Naive thymus-derived CD8-positive, alpha-beta T cell (primary cell): ENCODE results near the gene NCKAP5L. TPM values are rescaled to one million over a fixed set of nuclear protein-coding genes. Genes with fewer than 3 reads are reported as not detected.

Experiments
- ATAC-seq, 2 donors: fragments of 150-1000 bp; cut with Tn5 transposase in 1 of 2; sonication (Bioruptor Pico), chemical (Tn5 transposase) in 1 of 2; 1 replicate in 1 of 2; 2 replicates in 1 of 2; pipeline ENCODE4 v1.10.0; 2021; ENCODE audit warnings: mild to moderate bottlenecking in 2 of 2, moderate library complexity in 2 of 2
- POLR2A ChIA-PET: fragments of 350-600 bp; sonication (Branson Sonifier 250); formaldehyde crosslinking; loops from one replicate; lab custom pipeline; 2021; ENCODE audit warnings: antibody characterized with exemption; lab: Charles Lee
- DNase-seq, 10 donors: peaks; one replicate each; pipeline versions ENCODE4 v3.0.0 to v3.0.0-alpha.2; 2020 to 2022
- H3K27ac Mint-ChIP-seq, 10 donors: one replicate each; pipeline ENCODE4 v1.8.0; 2020 to 2022; ENCODE audit warnings: mild to moderate bottlenecking in 10 of 10, mixed read lengths in 10 of 10, moderate library complexity in 4 of 10, inconsistent platforms in 1 of 10
- H3K27me3 Mint-ChIP-seq, 5 donors: one replicate each; pipeline ENCODE4 v1.8.0; 2021 to 2022; ENCODE audit warnings: mixed read lengths in 5 of 5
- H3K36me3 Mint-ChIP-seq, 3 donors: one replicate each; pipeline ENCODE4 v1.8.0; 2020 to 2022; ENCODE audit warnings: mixed read lengths in 3 of 3, mild to moderate bottlenecking in 2 of 3, inconsistent platforms in 1 of 3
- H3K4me1 Mint-ChIP-seq, 4 donors: one replicate each; pipeline ENCODE4 v1.8.0; 2021 to 2022; ENCODE audit warnings: mixed read lengths in 4 of 4
- H3K4me3 Mint-ChIP-seq, 10 donors: one replicate each; pipeline ENCODE4 v1.8.0; 2020 to 2022; ENCODE audit warnings: mild to moderate bottlenecking in 10 of 10, mixed read lengths in 10 of 10, moderate library complexity in 6 of 10, inconsistent platforms in 1 of 10
- H3K9me3 Mint-ChIP-seq, 9 donors: one replicate each; pipeline ENCODE4 v1.8.0; 2020 to 2022; ENCODE audit warnings: mixed read lengths in 9 of 9, mild to moderate bottlenecking in 3 of 9, inconsistent platforms in 1 of 9, moderate library complexity in 1 of 9
- polyA plus RNA-seq, 3 donors: library from polyadenylated mRNA; unstranded; fragments of 300-500 nt; fragmentation: Illumina TruSeq; gene quantifications; one replicate each; pipeline ENCODE4 v1.2.3, GENCODE V29; 2021
- total RNA-seq, 8 experiments: library from RNA in 2 of 8; stranded (reverse) in 2 of 8; gene quantifications; one replicate each; pipeline ENCODE4 v1.2.3 and lab custom pipeline; 2021 to 2026

Gene NCKAP5L
- total and polyA plus RNA-seq, 5 experiments from 2014 or later, result 1.9 to 14.2 (median 5.1) TPM

DNA sequence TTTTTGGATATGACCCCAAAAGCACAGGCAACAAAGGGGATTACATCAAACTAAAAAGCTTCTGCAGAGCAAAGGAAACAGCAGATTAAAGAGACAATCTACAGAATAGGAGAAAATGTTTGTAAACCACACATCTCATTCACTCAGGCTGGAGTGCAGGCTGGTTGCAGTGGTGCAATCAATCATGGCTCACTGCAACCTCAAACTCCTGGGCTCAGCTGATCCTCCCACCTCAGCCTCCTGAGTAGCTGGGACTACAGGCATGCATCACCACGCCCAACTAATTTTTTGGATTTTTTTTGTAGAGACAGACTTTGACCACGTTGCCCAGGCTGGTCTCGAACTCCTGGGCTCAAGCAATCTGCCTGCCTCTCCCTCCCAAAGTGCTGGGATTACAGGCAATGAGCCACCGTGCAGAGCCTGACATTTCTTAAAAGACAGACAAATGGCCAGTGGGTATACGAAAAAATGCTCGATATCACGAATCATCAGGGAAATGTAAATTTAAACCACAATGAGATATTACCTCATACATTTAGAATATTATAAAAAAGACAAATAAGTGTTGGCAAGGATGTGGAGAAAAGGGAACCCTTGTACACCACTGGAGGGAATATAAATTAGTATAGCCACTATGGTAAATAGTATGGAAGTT lies 9.8 kb downstream of the NCKAP5L start:
- no peak overlapping the region for H3K4me3 Mint-ChIP-seq
- no peak overlapping the region for H3K27ac Mint-ChIP-seq
- H3K9me3 Mint-ChIP-seq, result no peaks in the 10 kb centered on the region
- ATAC-seq, result no peak
- no peaks in the 10 kb centered on the region for H3K27me3 Mint-ChIP-seq
- peaks cover 0 to 27% (median 4%) of the 10 kb centered on the region in 3 donors for H3K36me3 Mint-ChIP-seq
- POLR2A ChIA-PET, result interaction anchor here (0.6 to 1.0 kb wide), 3 partner anchors 13 to 22 kb away, joined by 3 to 4 read pairs (median 3); no protein-coding TSS in a partner anchor
- H3K4me1 Mint-ChIP-seq, result peaks cover 15 to 39% (median 35%) of the 10 kb centered on the region in 4 donors
- no peak for DNase-seq

DNA sequence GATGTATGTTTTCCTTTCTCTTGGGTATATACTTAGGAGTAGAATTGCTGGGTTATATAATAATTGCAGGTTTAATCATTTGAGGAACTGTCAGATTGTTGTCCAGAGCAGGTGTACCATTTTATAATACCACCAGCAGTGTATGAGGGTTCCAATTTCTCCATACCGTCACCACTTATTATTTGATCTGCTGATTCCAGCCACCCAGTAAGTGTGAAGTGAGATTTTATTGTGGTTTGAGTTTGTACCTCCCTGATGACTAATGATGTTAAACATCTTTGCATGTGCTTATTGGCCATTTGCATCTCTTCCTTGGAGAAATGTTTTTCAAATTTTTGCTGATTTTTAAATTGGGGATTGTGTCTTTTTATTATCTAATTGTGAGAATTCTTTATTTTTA lies 15.1 kb downstream of the NCKAP5L start:
- DNase-seq (no peak), ATAC-seq (no peak)
- Mint-ChIP-seq H3K27me3 (no peaks in the 10 kb centered on the region), H3K4me1 (peaks cover 8 to 17% (median 13%) of the 10 kb centered on the region in 4 donors), H3K27ac (no peak overlapping the region), H3K4me3 (no peak overlapping the region), H3K9me3 (no peaks in the 10 kb centered on the region), H3K36me3 (peaks cover 0 to 29% (median 4%) of the 10 kb centered on the region in 3 donors)
- POLR2A ChIA-PET, result no interaction called here

DNA sequence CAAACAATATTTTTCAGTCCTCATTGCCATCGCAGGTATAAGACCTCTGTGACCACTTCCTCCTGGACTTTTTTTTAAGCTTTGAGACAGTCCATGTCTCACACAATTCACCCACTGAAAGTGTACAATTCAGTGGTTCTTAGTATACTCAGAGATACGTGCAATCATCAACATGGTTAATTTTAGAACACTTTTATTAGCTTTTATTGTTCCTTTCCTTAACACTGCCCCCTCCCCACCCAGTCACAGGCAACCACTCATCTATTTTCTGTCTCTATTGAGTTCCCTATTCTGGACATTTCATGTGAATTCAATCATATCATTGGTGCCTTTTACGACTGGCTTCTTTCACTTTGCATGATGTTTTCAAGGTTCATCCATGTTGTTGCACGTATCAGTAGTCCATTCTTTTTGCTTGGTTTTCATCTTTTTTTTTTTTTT lies 16.2 kb downstream of the NCKAP5L start:
- POLR2A ChIA-PET, result no interaction called here
- ATAC-seq, result no peak
- peak overlapping the region in 1 of 10 donors; percentile 28 for H3K27ac Mint-ChIP-seq

DNA sequence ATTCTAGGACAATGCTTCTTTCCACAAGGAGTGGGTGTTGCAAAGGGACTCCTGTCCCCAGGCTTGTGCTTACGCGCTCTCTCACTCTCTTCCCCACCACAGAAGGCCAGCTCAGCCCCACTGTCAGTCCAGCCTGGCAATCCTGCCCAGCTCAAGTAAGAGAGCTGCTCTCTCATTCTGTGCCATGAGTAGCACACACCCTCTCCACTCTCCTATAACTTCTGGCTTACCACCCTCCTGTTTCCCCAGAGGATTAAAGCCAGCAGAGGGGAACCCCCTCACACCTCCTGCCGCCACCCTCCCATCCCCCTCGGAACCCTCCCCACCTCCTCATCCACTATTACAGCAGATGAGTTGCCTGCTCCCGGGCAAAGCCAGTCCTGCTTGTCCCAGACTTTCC lies 17.1 kb downstream of the NCKAP5L start:
- Mint-ChIP-seq H3K27me3 (no peaks in the 10 kb centered on the region), H3K9me3 (no peaks in the 10 kb centered on the region), H3K4me3 (no peak overlapping the region), H3K4me1 (peaks cover 7 to 17% (median 11%) of the 10 kb centered on the region in 4 donors), H3K36me3 (peaks cover 0 to 21% (median 4%) of the 10 kb centered on the region in 3 donors), H3K27ac (no peak overlapping the region)
- no peak for ATAC-seq
- POLR2A ChIA-PET, result interaction anchor here (0.7 kb wide), 1 partner anchor 26 kb away, joined by 3 read pairs; no protein-coding TSS in a partner anchor
- DNase-seq, result no peak

More for the DNA sequence above, 16.2 kb downstream of the NCKAP5L start:
- Mint-ChIP-seq H3K4me3 (no peak overlapping the region), H3K27me3 (no peaks in the 10 kb centered on the region), H3K9me3 (no peaks in the 10 kb centered on the region), H3K4me1 (peaks cover 7 to 17% (median 11%) of the 10 kb centered on the region in 4 donors), H3K36me3 (peaks cover 0 to 26% (median 4%) of the 10 kb centered on the region in 3 donors)
- no peak for DNase-seq

DNA sequence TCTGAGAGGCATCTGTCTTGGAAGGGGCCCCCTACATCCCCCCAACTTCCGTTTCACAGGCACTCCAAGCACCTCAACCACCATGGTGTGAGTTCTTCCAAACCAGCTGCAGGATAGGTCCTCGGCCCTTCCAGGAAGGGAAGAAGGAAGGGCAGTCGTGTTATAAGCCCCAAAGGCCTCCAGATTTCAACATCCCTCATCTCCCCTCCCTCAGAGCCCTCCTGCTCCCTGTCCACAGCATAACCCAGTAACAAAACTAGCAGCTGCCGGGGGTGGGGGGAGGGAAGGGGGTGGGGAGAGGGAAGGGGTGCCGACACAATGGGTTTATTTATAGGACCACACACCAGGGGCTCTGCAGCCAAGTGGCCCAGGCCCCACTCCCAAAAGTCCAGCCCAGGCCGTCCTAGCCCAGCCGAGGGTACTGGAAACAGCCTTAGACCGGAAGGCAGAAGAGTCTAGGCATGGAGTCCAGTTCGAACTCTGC lies 18.3 kb downstream of the NCKAP5L start:
- ATAC-seq, result no peak
- no peaks in the 10 kb centered on the region for H3K27me3 Mint-ChIP-seq
- H3K4me3 Mint-ChIP-seq, result peak overlapping the region in 1 of 10 donors; percentile 48
- no peak overlapping the region for H3K27ac Mint-ChIP-seq
- peaks cover 0 to 24% (median 2%) of the 10 kb centered on the region in 3 donors for H3K36me3 Mint-ChIP-seq
- peaks cover 7 to 14% (median 11%) of the 10 kb centered on the region in 4 donors for H3K4me1 Mint-ChIP-seq
- POLR2A ChIA-PET, result no interaction called here
- no peak for DNase-seq
- H3K9me3 Mint-ChIP-seq, result no peaks in the 10 kb centered on the region

DNA sequence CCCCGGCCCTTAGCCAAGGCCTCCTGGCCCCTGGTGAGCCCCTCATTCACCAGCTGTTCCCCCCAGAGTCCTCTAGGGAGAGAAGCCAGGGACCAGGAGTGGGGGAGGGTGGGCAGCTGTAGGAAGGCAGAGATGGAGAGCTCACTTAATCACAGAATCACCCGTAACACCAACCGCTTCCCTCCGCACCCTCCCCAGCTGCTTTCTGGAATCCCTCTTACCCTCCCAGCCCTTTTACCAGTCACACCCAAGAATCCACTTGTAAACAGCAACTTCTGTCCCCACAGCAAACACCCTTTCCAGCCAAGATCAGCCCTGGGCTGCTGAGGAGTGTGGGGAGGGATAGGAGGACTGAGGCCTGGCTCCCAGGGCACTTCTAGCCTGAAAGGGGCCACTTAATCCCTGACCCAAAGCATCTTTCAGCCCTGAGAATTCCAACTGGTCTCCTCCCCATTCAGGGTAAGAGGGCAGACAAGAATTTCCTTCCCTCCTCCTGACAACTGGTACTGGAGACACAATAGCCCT lies 18.8 kb downstream of the NCKAP5L start:
- peaks cover 0 to 22% (median 4%) of the 10 kb centered on the region in 3 donors for H3K36me3 Mint-ChIP-seq
- ATAC-seq, result no peak
- no peak overlapping the region for H3K4me3 Mint-ChIP-seq
- H3K4me1 Mint-ChIP-seq, result peaks cover 7 to 14% (median 11%) of the 10 kb centered on the region in 4 donors
- no peak for DNase-seq
- H3K9me3 Mint-ChIP-seq, result no peaks in the 10 kb centered on the region
- no peak overlapping the region for H3K27ac Mint-ChIP-seq
- POLR2A ChIA-PET, result interaction anchor here (1.2 kb wide), 1 partner anchor 11 kb away, joined by 4 read pairs; no protein-coding TSS in a partner anchor
- no peaks in the 10 kb centered on the region for H3K27me3 Mint-ChIP-seq

DNA sequence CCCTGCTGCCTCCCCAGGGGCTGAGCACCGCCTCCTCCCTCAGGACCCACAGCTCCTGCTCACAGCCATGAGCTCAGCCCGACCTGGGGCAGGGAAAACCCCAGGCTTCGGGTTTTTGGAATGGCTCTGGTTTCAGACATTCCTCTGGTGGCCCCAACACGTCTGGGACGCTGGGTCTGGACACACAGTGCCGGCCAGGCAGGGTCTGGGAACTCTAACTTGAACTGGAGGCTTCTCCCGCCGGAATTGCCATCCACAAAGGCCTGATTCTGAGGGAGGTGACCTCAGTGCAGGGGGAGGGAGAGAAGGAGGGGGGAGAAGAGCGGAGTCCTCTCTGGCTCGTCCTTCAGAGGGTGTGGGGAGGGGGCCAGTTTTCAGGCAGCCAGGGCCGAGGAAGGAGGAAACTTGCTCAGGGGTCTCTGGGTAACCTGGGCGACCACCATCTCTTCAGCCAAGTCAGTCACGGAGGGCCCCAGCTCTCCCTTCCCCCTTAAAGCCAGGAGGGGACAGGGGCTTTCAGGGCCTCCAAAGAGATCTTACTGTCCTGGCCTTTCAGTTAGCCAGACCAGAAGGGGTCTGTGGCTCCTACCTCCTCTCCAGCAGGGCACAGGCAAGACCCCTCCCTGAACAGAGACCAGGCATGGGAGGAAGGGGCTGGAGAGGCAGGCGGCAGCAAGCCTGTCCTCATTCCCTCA lies 19.4 kb downstream of the NCKAP5L start:
- Mint-ChIP-seq H3K27me3 (no peaks in the 10 kb centered on the region), H3K4me3 (no peak overlapping the region)

DNA sequence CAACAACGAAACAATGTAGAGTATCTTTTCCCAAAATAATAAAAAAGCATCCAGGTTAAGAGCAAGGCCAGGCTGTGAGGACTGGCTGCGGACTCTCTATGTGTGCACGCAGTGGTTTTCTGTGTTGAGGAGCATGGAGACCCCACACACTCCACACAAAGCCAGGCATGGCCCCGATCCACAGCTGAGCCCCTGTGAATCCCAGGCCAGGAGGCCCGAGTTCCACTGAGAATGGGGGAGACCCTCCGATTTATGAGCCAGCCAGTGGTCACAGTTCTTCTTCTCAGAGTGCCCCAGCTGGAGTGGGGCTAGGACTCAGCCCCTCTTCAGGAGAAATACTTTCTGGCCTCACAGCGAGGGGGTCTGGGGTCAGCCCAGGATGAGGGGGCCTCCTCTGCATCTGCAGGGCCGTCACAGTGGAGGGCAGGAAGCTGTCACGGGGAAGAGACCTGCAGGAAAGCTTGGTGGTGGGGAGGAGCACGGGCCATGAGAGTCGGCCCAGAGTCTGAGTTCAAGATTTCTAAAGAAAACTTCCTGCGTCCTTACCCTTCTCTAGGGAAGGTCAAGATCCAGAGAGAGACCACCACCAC lies 20.1 kb downstream of the NCKAP5L start:
- ATAC-seq (no peak), DNase-seq (no peak)
- POLR2A ChIA-PET, result no interaction called here
- peaks cover 7 to 14% (median 11%) of the 10 kb centered on the region in 4 donors for H3K4me1 Mint-ChIP-seq
- H3K27me3 Mint-ChIP-seq, result no peaks in the 10 kb centered on the region
- no peaks in the 10 kb centered on the region for H3K9me3 Mint-ChIP-seq
- peaks cover 0 to 19% (median 4%) of the 10 kb centered on the region in 3 donors for H3K36me3 Mint-ChIP-seq
- no peak overlapping the region for H3K27ac Mint-ChIP-seq
- no peak overlapping the region for H3K4me3 Mint-ChIP-seq

More for the DNA sequence above, 19.4 kb downstream of the NCKAP5L start:
- H3K4me1 Mint-ChIP-seq, result peaks cover 7 to 14% (median 11%) of the 10 kb centered on the region in 4 donors
- no peaks in the 10 kb centered on the region for H3K9me3 Mint-ChIP-seq
- H3K36me3 Mint-ChIP-seq, result peaks cover 0 to 20% (median 4%) of the 10 kb centered on the region in 3 donors
- no peak for ATAC-seq
- POLR2A ChIA-PET, result interaction anchor here (1.2 kb wide), 1 partner anchor 11 kb away, joined by 4 read pairs; no protein-coding TSS in a partner anchor
- DNase-seq, result no peak
- no peak overlapping the region for H3K27ac Mint-ChIP-seq

DNA sequence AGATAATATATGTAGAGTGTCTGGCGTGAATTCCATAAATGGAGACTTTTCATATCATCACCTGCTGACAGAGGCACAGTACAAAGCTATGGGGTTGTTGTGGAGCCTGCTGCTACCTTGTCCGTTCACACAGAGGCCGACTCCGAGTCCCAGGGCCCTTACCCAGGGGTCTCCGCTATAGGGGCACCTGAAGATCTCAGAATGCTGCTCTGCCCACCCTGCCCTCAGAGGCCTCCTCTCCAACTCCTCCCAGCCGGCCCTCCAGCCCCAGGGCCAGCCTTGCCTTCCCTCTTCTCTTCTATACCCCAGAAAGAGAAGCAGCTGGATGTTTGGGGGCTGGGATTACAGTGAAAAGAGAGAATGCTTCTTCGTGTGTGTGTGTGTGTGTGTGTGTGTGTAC lies 21.3 kb downstream of the NCKAP5L start:
- no peaks in the 10 kb centered on the region for H3K9me3 Mint-ChIP-seq
- POLR2A ChIA-PET, result no interaction called here
- ATAC-seq (no peak), DNase-seq (no peak)
- H3K4me3 Mint-ChIP-seq, result no peak overlapping the region
- H3K4me1 Mint-ChIP-seq, result peaks cover 1 to 12% (median 5%) of the 10 kb centered on the region in 4 donors
- H3K36me3 Mint-ChIP-seq, result peaks cover 0 to 24% (median 4%) of the 10 kb centered on the region in 3 donors
- no peaks in the 10 kb centered on the region for H3K27me3 Mint-ChIP-seq
- H3K27ac Mint-ChIP-seq, result no peak overlapping the region

DNA sequence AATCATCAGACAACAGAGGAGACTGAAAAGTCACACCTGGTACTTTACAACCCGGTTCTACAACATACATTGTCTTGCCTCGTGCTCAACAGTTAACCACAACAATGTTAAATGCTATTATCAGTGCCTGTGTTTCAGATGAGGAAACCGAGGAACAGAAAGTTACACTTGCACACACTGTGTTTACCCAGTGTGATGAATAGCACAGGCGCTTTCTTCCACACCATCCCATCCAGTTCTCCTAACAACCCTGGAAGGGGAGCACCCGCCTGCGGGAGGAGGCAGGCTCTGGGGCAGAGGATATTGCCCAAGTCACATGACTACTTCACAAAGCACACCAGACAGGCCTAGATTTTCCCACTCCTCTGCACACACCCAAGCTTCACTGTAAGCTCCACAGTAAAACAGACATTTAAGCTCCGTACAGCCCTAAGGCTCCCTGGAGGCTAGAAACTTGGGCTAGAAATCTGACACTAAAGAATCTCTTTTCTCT lies 21.8 kb downstream of the NCKAP5L start:
- Mint-ChIP-seq H3K4me3 (no peak overlapping the region), H3K4me1 (peaks cover 0 to 10% (median under 1%) of the 10 kb centered on the region in 4 donors), H3K9me3 (no peaks in the 10 kb centered on the region), H3K27ac (no peak overlapping the region), H3K27me3 (no peaks in the 10 kb centered on the region), H3K36me3 (peaks cover 0 to 29% (median 4%) of the 10 kb centered on the region in 3 donors)
- POLR2A ChIA-PET, result interaction anchor here (0.6 kb wide), 1 partner anchor 12 kb away, joined by 4 read pairs; no protein-coding TSS in a partner anchor
- no peak for ATAC-seq
- no peak for DNase-seq

DNA sequence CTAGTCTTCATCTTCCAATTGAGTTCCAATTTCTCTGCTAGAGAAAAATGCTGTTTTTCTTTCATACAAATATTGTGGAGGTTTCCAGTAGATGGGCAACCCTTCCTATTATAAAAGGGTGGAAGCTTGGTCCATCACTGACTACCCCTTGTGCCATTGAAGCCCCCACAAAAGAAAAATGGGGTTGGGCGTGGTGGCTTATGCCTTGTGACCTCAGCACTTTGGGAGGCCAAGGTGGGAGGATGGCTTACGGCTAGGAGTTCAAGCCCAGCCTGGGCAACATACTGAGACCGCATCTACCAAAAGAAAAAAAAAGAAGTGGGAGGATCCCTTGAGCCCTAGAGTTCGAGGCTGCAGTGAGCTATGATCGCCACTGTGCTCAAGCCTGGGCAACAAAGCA lies 22.8 kb downstream of the NCKAP5L start:
- ATAC-seq (no peak), DNase-seq (no peak)
- Mint-ChIP-seq H3K36me3 (peaks cover 0 to 36% (median 4%) of the 10 kb centered on the region in 3 donors), H3K27ac (peak overlapping the region in 1 of 10 donors; percentile 8), H3K27me3 (no peaks in the 10 kb centered on the region), H3K9me3 (no peaks in the 10 kb centered on the region), H3K4me1 (peaks cover 0 to 10% (median 0%) of the 10 kb centered on the region in 4 donors), H3K4me3 (no peak overlapping the region)
- POLR2A ChIA-PET, result interaction anchor here (0.6 kb wide), 1 partner anchor 13 kb away, joined by 4 read pairs; no protein-coding TSS in a partner anchor

DNA sequence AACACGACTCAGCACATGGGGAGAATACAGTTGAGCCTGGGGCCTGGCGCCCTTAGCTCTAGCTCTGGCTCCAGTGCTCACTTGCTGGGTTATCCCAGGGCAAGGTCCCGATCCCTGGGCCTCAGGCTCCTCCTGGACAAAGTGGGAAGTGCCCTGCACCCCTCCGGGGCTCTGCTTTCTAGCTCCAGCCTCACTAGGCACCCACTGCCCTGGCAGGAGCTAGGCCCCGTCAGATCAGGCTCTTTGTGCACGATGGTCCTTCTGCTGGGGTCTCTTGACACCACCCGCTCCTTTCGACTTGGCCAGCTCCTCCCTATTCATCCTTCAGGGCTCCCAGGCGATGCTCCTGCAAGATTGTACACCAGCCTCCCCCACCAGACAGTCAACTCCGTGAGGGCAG lies 23.4 kb downstream of the NCKAP5L start:
- Mint-ChIP-seq H3K36me3 (peaks cover 0 to 42% (median 4%) of the 10 kb centered on the region in 3 donors), H3K27ac (no peak overlapping the region), H3K27me3 (no peaks in the 10 kb centered on the region), H3K9me3 (no peaks in the 10 kb centered on the region), H3K4me1 (peaks cover 0 to 10% (median 0%) of the 10 kb centered on the region in 4 donors), H3K4me3 (no peak overlapping the region)
- DNase-seq (no peak), ATAC-seq (no peak)
- POLR2A ChIA-PET, result no interaction called here
